ENCODE measurements around the gene PITPNC1.

PITPNC1 gene

GRCh38 chr17:67482764-67483163, 105.7 kb downstream of the PITPNC1 start:
- peaks cover 4% of the 10 kb centered on the region; the same call in 1 of the 2 replicates for H3K27me3 ChIP-seq (ENCODE audit: insufficient read depth, low read length)
- H3K9me3 ChIP-seq (ENCODE audit: low read length), result no peaks in the 10 kb centered on the region
- H3K9ac ChIP-seq (ENCODE audit: low read length), result no peak overlapping the region
- no peaks in the 10 kb centered on the region for H3F3A ChIP-seq (ENCODE audit: insufficient read depth, low read length)
- no peak overlapping the region for H2AFZ ChIP-seq (ENCODE audit: low read length)
- no peak for TF ChIP-seq CTCF (IDR thresholded peaks at IDR 0.05; ENCODE audit: low read length)
- TF ChIP-seq EZH2 (IDR thresholded peaks at IDR 0.05; ENCODE audit: borderline replicate concordance, low read length), result no peak
- H3K4me2 ChIP-seq (ENCODE audit: low read length), result no peak overlapping the region
- no peaks in the 10 kb centered on the region for H3K79me2 ChIP-seq (ENCODE audit: insufficient read depth, low read length)
- H3K27ac ChIP-seq (ENCODE audit: low read depth, low read length, poor library complexity, severe bottlenecking), result no peak overlapping the region
- 0 out of 2 replicates have a peak, but pooled peaks cover 2% of the 10 kb centered on the region for H4K20me1 ChIP-seq (ENCODE audit: insufficient read depth, low read length)
- H3K4me1 ChIP-seq (ENCODE audit: insufficient read depth, low read length, severe bottlenecking), result no peaks in the 10 kb centered on the region
- no peaks in the 10 kb centered on the region for H3K9me2 ChIP-seq (ENCODE audit: low read depth, low read length)
- no peak overlapping the region for H3K4me3 ChIP-seq (ENCODE audit: low read depth, low read length, poor library complexity, severe bottlenecking)
- no peaks in the 10 kb centered on the region for H3K36me3 ChIP-seq (ENCODE audit: insufficient read depth, low read length)

- TF ChIP-seq CTCF (IDR thresholded peaks at IDR 0.05; ENCODE audit: low read length) (no peak), EZH2 (IDR thresholded peaks at IDR 0.05; ENCODE audit: borderline replicate concordance, low read length) (no peak)
- H3K9me3 ChIP-seq (ENCODE audit: low read length), result no peaks in the 10 kb centered on the region
- H3K79me2 ChIP-seq (ENCODE audit: insufficient read depth, low read length), result no peaks in the 10 kb centered on the region
- H3K27me3 ChIP-seq (ENCODE audit: insufficient read depth, low read length), result no peaks in the 10 kb centered on the region
- no peaks in the 10 kb centered on the region for H4K20me1 ChIP-seq (ENCODE audit: insufficient read depth, low read length)
- no peaks in the 10 kb centered on the region for H3K9me2 ChIP-seq (ENCODE audit: low read depth, low read length)
- no peak overlapping the region for H3K4me3 ChIP-seq (ENCODE audit: low read depth, low read length, poor library complexity, severe bottlenecking)
- no peaks in the 10 kb centered on the region; the same call in 1 of the 2 replicates for H3K36me3 ChIP-seq (ENCODE audit: insufficient read depth, low read length)
- H2AFZ ChIP-seq (ENCODE audit: low read length), result no peak overlapping the region
- no peak overlapping the region for H3K4me2 ChIP-seq (ENCODE audit: low read length)
- H3K27ac ChIP-seq (ENCODE audit: low read depth, low read length, poor library complexity, severe bottlenecking), result no peak overlapping the region
- no peak overlapping the region for H3K9ac ChIP-seq (ENCODE audit: low read length)
- H3K4me1 ChIP-seq (ENCODE audit: insufficient read depth, low read length, severe bottlenecking), result no peaks in the 10 kb centered on the region
- H3F3A ChIP-seq (ENCODE audit: insufficient read depth, low read length), result no peaks in the 10 kb centered on the region
Measured at GRCh38 chr17:67484261-67484660, 107.2 kb downstream of the PITPNC1 start.

- Histone ChIP-seq H3K79me2 (ENCODE audit: insufficient read depth, low read length) (no peaks in the 10 kb centered on the region), H3K9me2 (ENCODE audit: low read depth, low read length) (no peaks in the 10 kb centered on the region), H4K20me1 (ENCODE audit: insufficient read depth, low read length) (no peaks in the 10 kb centered on the region), H2AFZ (ENCODE audit: low read length) (no peak overlapping the region), H3K9me3 (ENCODE audit: low read length) (no peaks in the 10 kb centered on the region), H3K4me1 (ENCODE audit: insufficient read depth, low read length, severe bottlenecking) (no peaks in the 10 kb centered on the region), H3K9ac (ENCODE audit: low read length) (no peak overlapping the region), H3K4me3 (ENCODE audit: low read depth, low read length, poor library complexity, severe bottlenecking) (no peak overlapping the region), H3F3A (ENCODE audit: insufficient read depth, low read length) (no peaks in the 10 kb centered on the region), H3K36me3 (ENCODE audit: insufficient read depth, low read length) (no peaks in the 10 kb centered on the region; the same call in 1 of the 2 replicates), H3K27me3 (ENCODE audit: insufficient read depth, low read length) (no peaks in the 10 kb centered on the region; the same call in 1 of the 2 replicates), H3K4me2 (ENCODE audit: low read length) (no peak overlapping the region), H3K27ac (ENCODE audit: low read depth, low read length, poor library complexity, severe bottlenecking) (no peak overlapping the region)
- no peak for TF ChIP-seq EZH2 (IDR thresholded peaks at IDR 0.05; ENCODE audit: borderline replicate concordance, low read length)
- no peak for TF ChIP-seq CTCF (IDR thresholded peaks at IDR 0.05; ENCODE audit: low read length)
Measured at GRCh38 chr17:67485666-67486065, 108.6 kb downstream of the PITPNC1 start.

Measured in OCI-LY1 (cell line).